HG02798 (cell line): ENCODE results near the gene ZNF469.

Experiments
- ATAC-seq: cut with Tn5 transposase; IDR thresholded peaks from one replicate; pipeline ENCODE4 v1.9.1; 2021; ENCODE audit warnings: mild to moderate bottlenecking; ENCODE audit not compliant: unreplicated experiment, poor library complexity

Gene ZNF469

DNA sequence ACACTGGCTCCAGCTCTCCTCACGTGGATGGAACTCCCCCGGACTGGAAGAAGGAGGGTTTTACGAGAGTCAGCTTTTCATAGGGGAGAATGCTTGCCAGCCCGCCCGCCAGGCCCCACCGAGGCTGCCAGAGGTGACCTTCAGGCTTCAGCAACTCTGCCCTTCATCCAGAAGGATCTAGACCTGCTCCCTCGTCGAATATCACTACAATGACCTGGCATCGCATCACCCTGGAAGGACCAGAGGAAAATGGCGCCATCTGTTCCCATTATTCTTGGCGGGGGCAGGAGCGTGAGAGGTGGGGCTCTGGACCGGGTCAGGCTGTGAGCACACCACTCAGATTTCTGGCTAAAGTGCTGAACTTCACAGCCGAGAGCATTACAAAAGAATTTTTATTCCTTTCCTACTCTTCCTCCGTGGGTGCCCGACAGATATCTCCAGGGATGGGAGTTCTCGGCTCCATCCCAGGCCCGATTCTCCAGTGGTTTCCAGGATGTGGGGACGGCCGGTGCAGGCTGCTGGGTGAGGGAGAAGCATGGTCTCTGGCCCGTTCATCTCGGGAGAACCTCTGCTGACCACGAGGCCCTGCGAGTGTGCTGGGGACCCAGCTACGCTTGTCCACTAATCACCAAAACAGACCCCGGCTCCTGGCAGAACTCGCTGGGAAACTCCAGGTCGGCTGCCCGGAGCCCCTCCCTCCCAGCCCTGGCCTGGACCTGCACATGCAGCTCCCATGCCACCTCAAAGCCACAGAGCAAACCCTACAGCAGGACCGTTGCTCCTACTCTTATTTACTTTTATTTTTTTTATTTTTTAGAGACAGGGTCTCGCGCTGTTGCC is 36.8 kb upstream of the ZNF469 start:
- no peak for ATAC-seq

DNA sequence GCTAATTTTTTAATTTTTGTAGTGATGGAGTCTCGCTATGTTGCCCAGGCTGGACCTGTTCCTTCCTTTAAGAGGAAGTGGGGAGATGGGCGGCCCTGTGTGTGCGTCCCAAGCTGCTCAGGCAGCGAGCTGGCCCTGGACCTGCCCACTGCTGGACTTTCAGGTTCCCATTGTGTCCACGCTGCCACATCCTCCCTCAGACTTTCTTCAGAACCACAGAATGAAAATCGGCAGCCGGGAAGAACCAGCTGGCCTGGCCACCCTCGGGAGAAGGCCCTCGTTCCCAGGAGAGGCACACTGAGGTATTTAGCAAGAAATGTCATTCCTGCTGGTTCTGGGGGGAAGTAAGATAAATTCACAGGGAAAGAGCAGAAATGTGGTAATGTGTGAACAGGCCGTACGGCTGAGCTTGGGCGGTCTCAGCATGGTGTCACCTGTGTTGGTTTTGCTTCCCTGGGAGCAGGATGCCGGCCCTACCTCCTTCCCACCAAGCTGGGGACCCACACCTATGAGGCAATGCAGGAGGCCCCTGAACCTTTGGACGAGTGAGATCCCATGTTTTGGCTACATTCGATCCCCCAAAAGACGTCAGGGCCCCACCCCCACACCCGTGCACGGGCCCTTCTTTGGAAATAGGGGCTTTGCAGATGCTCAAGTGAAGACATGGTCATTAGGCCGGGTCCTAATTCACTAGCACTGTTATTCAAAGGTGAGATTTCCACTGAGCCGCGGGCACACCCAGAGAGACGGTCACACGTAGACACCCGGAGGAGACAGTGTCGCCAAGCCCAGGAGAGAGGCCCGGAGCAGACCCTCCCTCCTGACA is 35.9 kb upstream of the ZNF469 start:
- ATAC-seq: no peak

DNA sequence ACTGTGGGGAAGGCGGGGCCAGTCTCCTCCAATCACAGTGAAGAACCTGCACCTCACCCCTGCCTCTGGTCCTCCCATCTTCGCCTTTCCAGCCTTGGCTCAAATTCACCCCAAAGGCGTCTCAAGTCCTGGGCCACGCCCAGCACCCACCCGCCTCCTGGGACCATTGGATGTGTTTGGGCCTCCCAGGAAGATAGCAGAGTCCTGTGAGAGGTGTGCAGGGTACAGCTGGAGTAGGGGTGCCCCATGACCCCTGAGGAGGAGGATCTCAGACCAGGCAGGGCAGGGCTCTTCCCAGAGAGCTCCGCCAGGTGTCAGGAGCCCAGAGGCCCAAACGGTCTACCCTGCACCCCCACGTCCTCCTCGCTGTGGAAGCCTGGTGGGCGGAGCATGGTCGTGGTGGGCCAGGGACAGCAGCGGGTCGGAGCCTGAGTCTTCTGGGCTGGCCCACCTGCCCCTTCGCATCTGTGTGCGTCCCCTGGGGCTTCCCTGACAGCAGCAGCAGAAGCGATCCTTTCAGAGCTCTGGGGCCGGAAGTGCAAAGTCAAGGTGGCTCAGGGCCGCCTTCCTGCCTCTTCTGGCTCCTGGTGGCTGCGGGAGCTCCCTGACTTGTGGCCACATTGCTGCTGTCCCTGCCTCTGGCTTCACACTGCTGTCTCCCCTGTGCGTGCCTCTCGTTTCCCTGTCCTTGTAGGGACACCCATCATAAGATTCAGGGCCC is 34.9 kb upstream of the ZNF469 start:
- ATAC-seq: no peak

DNA sequence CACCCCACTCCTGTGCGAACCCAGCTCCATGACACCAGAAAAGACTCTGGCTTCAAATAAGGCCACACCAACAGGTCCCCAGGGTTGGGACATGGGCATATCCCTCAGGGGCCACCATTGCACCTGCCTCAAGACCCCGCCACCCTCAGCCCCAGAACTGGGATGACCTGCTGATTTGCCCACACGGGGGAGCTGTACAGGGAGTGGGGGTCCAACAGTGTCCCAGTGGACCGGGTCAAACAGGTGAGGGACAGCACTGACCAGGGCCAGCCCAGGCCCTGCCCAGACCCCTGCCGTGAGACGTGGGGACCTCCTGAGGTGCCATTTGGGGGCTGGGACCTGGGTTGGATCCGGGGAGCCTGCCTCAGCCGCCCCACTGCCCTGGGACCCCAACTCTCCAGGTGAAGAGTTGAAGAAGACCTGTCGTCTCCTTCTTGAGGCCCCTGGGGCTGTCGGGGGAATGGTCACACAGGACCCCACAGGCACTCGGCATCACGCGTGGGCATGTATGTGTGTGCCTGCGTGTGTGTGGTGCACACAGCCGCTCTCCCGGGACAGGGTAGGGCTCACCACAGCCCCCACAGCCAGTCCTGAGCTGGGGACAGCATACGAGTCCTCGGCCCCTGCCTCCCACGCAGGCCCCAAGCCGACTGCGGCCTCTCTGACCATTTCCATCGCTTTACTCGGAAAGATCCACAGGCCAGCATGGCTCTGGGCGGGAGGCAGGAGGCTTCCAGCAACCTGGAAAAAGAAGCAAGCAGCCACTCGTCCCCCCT is 34.2 kb upstream of the ZNF469 start:
- ATAC-seq: no peak

DNA sequence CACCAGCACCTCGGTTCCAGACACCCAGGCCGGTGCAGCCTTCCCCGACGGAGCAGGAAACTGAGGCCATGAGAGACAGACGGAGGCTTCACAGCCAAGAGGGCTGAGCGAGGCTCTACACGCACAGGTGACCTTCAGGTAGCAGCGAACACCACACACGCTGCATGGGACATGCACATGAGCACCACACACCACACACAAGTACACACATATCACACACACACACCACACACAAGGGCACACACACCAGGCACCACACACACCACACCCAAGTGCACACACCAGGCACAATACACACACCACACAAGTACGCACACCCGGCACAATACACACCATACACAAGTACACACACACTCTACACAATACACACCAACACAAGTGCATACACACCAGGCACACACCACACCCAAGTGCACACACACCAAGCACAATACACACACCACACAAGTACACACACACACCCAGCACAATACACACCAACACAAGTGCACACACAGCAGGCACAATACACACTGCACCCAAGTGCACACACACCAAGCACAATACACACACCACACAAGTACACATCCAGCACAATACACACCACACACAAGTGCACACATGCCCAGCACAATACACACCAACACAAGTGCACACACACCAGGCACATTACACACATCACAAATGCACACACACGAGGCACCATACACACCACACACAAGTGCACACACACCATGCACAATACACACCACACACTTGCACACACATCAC is 33.4 kb upstream of the ZNF469 start:
- no peak for ATAC-seq

DNA sequence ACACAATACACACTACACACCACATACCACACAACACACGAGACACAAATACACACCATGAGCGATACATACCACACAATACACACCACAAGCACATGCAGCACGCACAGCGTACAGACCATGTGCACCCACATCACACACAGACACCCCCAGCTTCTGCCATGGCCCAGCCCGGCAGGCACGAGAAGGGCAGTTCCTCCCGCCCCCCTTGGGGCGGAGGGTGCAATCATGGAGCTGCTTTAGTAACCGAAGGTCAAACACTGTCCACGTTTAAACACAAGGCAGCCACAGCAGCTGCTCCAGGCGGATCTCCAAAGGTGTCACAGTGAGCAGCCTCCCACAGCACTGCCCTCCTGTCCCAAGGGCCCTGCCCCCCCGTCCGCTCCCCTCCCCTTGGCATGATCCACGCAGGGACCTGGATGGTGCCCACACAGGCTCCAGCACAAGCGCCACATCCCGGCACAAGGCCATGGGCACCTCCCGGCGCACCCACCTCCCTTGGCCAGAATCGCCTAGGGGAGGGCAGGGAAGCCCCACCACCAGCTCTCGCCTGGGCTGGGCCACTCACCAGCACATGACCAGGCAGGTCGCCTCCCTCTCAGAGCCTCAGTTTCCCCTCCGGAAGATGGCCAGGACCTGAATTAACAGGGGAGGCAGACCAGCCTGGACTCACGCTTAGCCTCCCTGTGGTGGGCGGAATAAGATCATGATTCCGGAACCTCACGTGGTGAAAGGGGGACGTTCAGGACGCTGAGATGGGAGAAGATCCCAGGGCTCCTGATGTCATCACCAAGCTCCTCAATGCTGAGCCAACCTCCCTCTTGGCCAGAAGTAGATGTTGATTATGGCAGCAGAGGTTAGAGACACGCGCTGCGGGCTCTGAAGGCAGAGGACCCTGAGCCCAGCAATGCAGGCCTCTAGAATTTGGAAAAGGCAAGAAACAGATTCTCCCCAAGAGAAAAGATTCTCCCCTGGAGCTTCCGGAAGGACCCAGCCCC is 32.6 kb upstream of the ZNF469 start:
- no peak for ATAC-seq

DNA sequence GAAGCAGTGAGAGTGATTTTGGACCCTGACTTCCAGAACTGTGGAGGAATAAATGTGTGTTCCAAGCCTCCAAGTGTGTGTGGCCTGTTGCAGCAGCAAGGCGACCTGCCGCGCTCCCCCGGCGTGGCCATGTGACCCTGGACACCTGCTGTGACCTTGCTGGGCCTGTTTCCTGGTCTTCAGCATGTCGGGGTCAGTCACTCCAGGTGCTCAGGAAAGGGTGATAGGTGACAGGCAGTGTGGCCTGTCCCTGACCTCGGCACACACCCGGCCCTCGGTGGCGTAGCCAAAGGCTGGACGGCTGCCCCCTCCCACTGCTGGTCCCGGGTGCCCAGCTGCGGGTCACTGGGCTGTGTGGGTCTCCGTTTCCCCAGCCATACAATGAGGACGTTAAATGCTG is 31.8 kb upstream of the ZNF469 start:
- ATAC-seq: no peak

DNA sequence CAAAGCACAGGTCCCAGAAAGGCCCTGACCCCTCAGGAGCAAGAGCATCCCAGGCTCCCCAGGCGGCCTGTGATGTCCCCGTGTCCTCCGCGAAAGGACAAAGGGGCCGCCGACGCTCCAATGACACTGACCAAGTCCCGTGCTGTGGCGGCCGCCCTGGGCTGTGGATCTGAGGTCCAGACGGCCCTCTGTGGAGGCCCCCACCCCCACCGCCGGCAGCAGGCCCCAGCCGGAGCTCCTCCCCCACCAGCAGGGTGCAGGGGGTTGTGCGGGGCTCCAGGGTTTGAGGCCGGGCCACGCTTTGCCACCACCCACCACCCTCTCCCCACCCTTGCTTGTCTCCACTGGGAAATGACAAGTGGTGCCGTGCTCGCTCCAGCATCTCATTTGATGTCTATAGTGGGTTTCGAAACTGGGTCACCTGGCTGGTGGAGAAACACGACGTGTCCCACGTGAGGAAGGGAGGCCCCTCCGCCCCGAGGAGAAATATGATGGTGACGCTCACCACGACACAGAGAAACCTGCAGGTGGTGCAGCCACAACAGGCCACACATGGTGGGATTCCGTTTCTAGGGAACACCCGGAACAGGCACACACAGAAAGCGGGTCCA is 31.2 kb upstream of the ZNF469 start:
- ATAC-seq: no peak

DNA sequence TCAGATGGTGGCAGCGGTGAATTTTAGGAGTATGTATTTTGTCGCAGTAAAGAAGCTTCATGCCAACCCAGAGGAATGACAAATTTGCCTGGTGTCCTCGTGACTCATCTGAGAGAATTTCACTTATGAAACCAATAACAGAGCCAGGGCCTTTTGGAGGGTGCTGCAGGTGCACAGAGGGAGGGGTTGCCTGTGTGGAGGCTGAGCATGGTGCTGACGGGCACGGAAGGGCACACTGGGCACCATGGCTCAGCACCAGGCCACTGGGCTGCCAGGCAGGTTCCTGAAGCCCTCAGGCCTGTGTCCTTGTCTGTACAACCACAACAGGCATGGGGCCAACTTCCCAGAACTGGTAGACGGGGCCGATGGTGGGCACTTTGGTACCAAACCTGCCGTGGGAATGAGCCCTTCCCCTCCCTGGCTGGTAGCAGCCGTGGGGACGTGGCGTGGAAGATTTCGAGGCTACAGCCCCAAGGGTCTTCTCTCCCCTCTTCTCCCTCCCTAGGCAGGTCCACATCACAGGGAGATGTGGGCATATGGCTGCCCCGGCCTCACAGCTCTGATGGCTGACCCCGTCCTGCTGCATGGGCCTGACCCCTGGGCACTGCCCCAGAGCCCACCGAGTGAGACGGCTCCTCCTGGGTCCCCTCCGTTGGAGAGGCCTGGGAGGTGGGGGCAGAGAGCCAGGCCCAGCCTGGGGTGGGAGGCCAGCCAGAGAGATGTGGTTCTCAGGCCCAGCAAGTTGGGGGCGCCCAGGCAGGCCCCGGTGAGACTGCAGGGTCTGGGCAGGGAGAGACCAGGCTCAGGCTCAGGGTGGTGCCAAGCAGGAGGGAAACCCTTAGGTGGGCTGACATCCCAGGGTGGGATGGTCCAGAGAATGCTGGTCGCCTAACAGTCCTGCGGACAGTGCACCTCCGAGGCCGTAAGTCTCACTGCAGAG is 30.2 kb upstream of the ZNF469 start:
- no peak for ATAC-seq

DNA sequence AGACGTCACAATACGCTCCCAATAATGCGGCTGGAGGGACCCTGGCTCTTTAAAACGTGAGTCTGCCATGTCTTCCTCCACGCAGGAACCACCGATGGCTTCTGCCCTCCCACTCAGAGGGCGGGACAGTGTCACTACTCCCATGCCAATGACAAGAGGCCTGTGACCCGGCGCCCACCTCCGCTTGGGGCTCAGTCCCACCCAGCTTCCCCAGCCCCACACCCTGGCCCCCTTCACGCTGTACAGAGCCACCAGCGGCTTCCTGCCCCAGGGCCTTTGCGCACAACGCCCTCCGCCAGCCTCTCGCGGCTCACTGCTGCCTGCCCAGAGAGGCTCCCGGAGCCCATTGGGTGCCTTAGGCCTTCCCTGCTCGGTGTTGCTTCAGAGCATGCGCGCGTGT is 29.5 kb upstream of the ZNF469 start:
- no peak for ATAC-seq

DNA sequence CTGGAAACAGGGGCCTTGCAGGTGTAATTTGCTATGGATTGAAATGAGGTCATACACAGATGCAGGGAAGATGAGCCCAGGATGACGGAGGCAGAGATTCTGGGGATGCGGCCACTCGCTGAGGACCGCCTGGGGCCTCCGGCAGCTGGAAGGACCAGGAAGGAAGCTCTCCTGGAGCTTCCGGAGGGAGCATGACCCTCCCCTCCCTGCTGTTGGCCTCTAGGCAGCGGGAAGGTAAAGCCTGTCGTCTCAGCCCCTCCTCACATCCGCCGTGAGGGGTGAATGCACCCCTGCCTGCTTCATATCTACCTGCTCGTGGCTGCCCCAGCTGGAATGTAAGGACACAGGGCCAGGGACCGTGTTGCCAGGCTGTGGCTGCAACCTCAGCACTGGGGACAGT is 29.1 kb upstream of the ZNF469 start:
- no peak for ATAC-seq

DNA sequence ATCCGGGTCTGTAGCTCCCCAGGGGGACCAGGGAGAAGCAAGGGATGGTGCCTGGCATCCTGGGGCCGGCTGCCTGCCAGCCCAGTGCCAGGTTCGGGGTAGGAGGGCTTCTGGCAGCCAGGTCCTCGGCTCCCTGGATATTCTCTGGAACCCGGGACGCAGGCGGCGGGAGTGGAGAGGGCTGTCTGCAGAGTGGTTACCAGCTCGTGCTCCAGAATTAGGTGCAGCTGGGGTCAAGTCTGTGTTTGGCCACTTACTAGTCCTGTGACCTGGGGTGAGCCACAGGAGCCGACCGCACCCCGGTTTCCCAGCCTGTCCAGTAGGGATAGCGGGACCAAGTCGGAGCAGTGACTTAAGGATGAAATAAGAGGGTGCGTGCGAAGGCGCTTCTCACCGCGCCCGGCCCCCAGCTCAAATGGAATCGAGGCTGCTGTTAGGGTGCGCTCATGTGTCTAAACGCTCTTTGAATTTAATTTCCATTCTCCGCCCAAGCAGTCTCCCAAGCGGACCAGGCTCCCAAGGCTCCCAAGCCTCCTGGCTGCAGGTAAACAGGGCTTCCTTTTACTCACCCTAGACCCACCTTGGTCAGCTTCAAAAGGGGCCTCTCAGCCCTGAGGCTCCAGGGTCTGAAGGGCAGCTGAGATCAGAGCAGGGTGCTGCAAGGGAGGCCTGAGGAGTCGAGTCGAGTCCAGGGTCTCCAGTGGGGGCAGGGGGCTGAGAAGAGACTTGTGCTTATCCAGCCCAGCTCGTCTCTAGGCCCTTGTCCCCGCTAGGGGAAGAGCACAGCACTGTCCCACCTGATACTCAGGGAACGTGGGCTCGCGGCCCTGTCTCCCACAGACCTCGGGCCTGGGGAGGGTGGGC is 28.3 kb upstream of the ZNF469 start:
- no peak for ATAC-seq

DNA sequence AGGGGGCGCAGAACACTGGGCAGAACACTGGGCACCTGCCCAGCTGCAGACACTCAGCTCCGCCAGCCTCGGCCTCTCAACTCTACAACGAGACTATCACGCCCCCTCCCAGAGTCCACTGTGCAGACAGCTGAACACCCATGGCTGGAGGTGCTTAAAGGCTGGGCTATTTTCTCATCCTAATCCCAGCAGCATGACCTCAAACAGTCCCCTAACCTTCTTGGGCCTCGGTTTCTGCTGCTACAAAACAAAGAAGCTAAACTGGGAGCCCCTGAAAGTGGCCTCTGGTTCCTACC is 27.7 kb upstream of the ZNF469 start:
- ATAC-seq: no peak

DNA sequence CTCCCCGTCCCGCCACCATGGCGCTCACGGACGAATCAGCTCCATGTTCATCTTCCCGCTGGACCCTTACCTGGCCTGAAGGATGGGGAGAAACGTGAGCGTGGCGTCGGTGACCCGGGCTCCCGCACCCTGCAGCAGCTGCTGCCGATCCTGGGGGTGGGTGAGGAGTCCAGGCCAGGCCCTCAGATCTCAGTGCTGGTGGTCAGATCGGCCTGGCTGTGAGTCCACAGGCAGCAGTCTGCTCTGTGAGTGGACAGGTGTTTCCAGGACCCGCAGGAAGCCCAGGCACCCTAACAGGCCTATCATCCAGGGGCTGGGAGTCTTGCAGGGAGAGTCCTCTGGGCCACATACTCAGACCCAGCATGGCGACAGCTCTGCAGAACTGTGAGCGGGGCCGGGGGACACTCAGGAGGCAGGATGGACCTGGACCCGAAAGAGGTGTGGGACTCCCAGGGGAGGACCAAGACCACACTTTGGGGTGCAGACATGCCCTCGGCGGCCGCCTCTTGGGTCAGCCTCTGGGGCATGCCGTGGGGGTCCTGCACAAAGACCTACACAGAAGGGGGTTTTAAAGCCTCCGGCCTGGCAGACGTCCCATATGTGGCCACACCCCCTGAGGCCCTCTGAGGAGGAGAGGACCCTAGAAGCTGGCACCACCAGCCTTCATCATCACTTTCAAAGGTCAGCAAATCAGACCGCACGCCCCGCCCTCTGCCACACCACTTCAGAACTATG is 27.2 kb upstream of the ZNF469 start:
- no peak for ATAC-seq

DNA sequence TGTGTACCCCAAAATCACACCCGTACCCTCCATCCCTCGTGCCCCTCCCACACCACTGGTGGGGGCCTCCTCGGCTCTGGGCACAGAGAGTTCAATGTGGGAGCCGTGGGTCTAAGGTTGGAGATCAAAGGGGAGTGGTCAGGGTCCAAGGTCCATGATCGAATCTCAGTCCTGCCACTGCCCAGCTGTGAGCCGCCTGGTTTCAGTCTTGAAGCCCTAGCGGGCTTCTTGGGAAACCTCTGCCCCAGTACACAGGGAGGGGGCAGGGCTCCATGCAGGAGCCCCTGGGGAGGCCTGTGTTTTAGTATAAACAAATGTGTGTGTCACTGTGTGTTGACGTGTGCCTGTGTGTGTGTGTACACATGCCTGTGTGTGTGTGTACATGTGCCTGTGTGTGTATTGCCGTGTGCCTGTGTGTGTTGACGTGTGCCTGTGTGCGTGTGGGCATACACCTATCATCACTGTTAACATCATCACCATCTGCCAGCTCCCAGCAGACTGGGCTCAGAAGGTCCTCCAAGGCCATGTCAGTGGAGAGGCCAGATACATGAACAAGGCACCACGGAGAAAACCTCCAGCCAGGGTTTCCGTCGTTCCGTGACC is 26.5 kb upstream of the ZNF469 start:
- ATAC-seq: no peak
